Measurements from ENCODE around the gene MS4A6A. TPM values are rescaled to one million over a fixed set of nuclear protein-coding genes. Genes with fewer than 3 reads are reported as not detected.

The MS4A6A gene
- total RNA-seq, 1 experiment from 2014 or later: not detected

- POLR2A ChIA-PET (ENCODE audit: unreplicated experiment): no interaction called here
- no TSS peak for BruUV-seq (replicated peaks)
- CTCF ChIA-PET: no interaction called here
These were observed 28.3 kb upstream of the MS4A6A start for GRCh38 chr11:60211206-60211605.

GRCh38 chr11:60209977-60210376 is 27.1 kb upstream of the MS4A6A start:
- H3F3A ChIP-seq (ENCODE audit: low read length, unreplicated experiment): no peaks in the 10 kb centered on the region
- no peak overlapping the region for H3K4me3 ChIP-seq (ENCODE audit: low read length)
- CTCF ChIA-PET: no interaction called here
- H2AFZ ChIP-seq (ENCODE audit: low read length): no peak overlapping the region
- no peaks in the 10 kb centered on the region for H4K20me1 ChIP-seq (ENCODE audit: low read length)
- no peak overlapping the region for H3K4me2 ChIP-seq (ENCODE audit: low read length)
- no peaks in the 10 kb centered on the region for H3K36me3 ChIP-seq (ENCODE audit: low read depth, low read length)
- H3K9me3 ChIP-seq (ENCODE audit: low read length): no peaks in the 10 kb centered on the region
- POLR2A ChIA-PET (ENCODE audit: unreplicated experiment): no interaction called here
- DNase-seq: no peak
- H3K79me2 ChIP-seq (ENCODE audit: low read length): no peaks in the 10 kb centered on the region
- no peak overlapping the region for H3K27ac ChIP-seq (ENCODE audit: low read length)
- no peak for TF ChIP-seq EZH2phosphoT487 (IDR thresholded peaks at IDR 0.05; ENCODE audit: borderline replicate concordance, low read length)
- no peaks in the 10 kb centered on the region for H3K9me2 ChIP-seq (replicated peaks; ENCODE audit: low read length)
- H3K27me3 ChIP-seq (ENCODE audit: low read length): 0 out of 2 replicates have a peak, but pooled peaks cover 3% of the 10 kb centered on the region
- BruUV-seq (replicated peaks): no TSS peak
- no peaks in the 10 kb centered on the region for H3K4me1 ChIP-seq (ENCODE audit: insufficient read depth, low read length)
- no peak for ATAC-seq
- no peak overlapping the region for H3K9ac ChIP-seq (ENCODE audit: low read length)
- intact Hi-C loops (cut with micrococcal nuclease): no loop called here

More at GRCh38 chr11:60211206-60211605, 28.3 kb upstream of the MS4A6A start:
- Histone ChIP-seq H3K4me3 (ENCODE audit: low read length) (no peak overlapping the region), H3K36me3 (ENCODE audit: low read depth, low read length) (no peaks in the 10 kb centered on the region), H3K9me2 (replicated peaks; ENCODE audit: low read length) (no peaks in the 10 kb centered on the region), H3K79me2 (ENCODE audit: low read length) (no peaks in the 10 kb centered on the region), H3K27ac (ENCODE audit: low read length) (no peak overlapping the region), H3K4me1 (ENCODE audit: insufficient read depth, low read length) (no peaks in the 10 kb centered on the region), H3K9me3 (ENCODE audit: low read length) (no peaks in the 10 kb centered on the region), H3K9ac (ENCODE audit: low read length) (no peak overlapping the region), H4K20me1 (ENCODE audit: low read length) (no peaks in the 10 kb centered on the region), H2AFZ (ENCODE audit: low read length) (no peak overlapping the region), H3F3A (ENCODE audit: low read length, unreplicated experiment) (no peaks in the 10 kb centered on the region), H3K27me3 (ENCODE audit: low read length) (0 out of 2 replicates have a peak, but pooled peaks cover 3% of the 10 kb centered on the region), H3K4me2 (ENCODE audit: low read length) (no peak overlapping the region)
- ATAC-seq (no peak), DNase-seq (no peak)
- TF ChIP-seq EZH2phosphoT487 (IDR thresholded peaks at IDR 0.05; ENCODE audit: borderline replicate concordance, low read length) (no peak), CTCF (conservative IDR thresholded peaks at IDR 0.05; ENCODE audit: low read depth, low read length) (no peak), EZH2 (IDR thresholded peaks at IDR 0.05; ENCODE audit: low read length, unreplicated experiment) (no peak)
- intact Hi-C loops (cut with micrococcal nuclease): no loop called here

- CTCF ChIA-PET: no interaction called here
- no TSS peak for BruUV-seq (replicated peaks)
- H3F3A ChIP-seq (ENCODE audit: low read length, unreplicated experiment): no peaks in the 10 kb centered on the region
- no peaks in the 10 kb centered on the region for H3K9me2 ChIP-seq (replicated peaks; ENCODE audit: low read length)
- no peak overlapping the region for H3K27ac ChIP-seq (ENCODE audit: low read length)
- ATAC-seq (no peak), DNase-seq (no peak)
- TF ChIP-seq EZH2 (IDR thresholded peaks at IDR 0.05; ENCODE audit: low read length, unreplicated experiment): no peak
- no peak for TF ChIP-seq EZH2phosphoT487 (IDR thresholded peaks at IDR 0.05; ENCODE audit: borderline replicate concordance, low read length)
- TF ChIP-seq CTCF (conservative IDR thresholded peaks at IDR 0.05; ENCODE audit: low read depth, low read length): no peak
- intact Hi-C loops (cut with micrococcal nuclease): no loop called here
- H3K4me2 ChIP-seq (ENCODE audit: low read length): no peak overlapping the region
- no peaks in the 10 kb centered on the region for H4K20me1 ChIP-seq (ENCODE audit: low read length)
- H2AFZ ChIP-seq (ENCODE audit: low read length): no peak overlapping the region
- H3K4me3 ChIP-seq (ENCODE audit: low read length): no peak overlapping the region
- no peaks in the 10 kb centered on the region for H3K4me1 ChIP-seq (ENCODE audit: insufficient read depth, low read length)
- H3K27me3 ChIP-seq (ENCODE audit: low read length): 0 out of 2 replicates have a peak, but pooled peaks cover 3% of the 10 kb centered on the region
- no peak overlapping the region for H3K9ac ChIP-seq (ENCODE audit: low read length)
- H3K79me2 ChIP-seq (ENCODE audit: low read length): no peaks in the 10 kb centered on the region
- POLR2A ChIA-PET (ENCODE audit: unreplicated experiment): no interaction called here
- H3K36me3 ChIP-seq (ENCODE audit: low read depth, low read length): no peaks in the 10 kb centered on the region
- H3K9me3 ChIP-seq (ENCODE audit: low read length): no peaks in the 10 kb centered on the region
These were observed 26.1 kb upstream of the MS4A6A start for GRCh38 chr11:60208951-60209350.

All from PC-3 (cell line).